ENCODE measurements around the gene MB. TPM values are rescaled to one million over a fixed set of nuclear protein-coding genes. Genes with fewer than 3 reads are reported as not detected.

Gene MB
- total and polyA plus RNA-seq, 2 experiments from 2014 or later: not detected

DNA sequence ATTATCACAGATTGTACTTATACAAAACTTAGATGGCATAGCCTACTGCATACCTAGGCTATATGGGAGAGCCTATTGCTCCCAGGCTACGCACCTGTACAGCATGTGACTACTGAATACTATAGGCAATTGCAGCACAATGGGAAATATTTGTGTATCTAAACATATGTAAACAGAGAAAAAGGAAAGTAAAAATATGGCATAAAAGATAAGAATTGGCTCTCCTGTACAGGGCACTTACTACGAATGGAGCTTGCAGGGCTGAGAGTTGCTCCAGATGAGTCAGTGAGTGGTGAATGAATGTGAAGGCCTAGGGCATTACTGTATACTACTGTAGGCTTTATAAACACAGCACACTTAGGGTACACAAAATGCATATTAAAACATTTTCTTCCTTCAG is 44.3 kb upstream of the MB start:
- Histone ChIP-seq H3K36me3 (ENCODE audit: insufficient read depth) (peaks cover 14% of the 10 kb centered on the region; the same call in 1 of the 2 replicates), H3K27ac (ENCODE audit: low read depth) (no peak overlapping the region), H2AFZ (no peak overlapping the region), H3K27me3 (ENCODE audit: insufficient read depth) (no peaks in the 10 kb centered on the region), H3F3A (replicated peaks; ENCODE audit: low read depth) (no peaks in the 10 kb centered on the region), H3K79me2 (replicated peaks; ENCODE audit: insufficient read depth) (no peaks in the 10 kb centered on the region), H3K4me2 (peak overlapping the region; percentile 61; the same call in 1 of the 2 replicates), H3K4me3 (no peak overlapping the region), H4K20me1 (replicated peaks; ENCODE audit: insufficient read depth) (no peaks in the 10 kb centered on the region), H3K4me1 (ENCODE audit: insufficient read depth) (peaks cover 40% of the 10 kb centered on the region), H3K9me2 (ENCODE audit: insufficient read depth) (0 out of 2 replicates have a peak, but pooled peaks cover 10% of the 10 kb centered on the region)
- ATAC-seq (no peak), DNase-seq (ENCODE audit: low spot score) (no peak)
- TF ChIP-seq, protein P1, sequence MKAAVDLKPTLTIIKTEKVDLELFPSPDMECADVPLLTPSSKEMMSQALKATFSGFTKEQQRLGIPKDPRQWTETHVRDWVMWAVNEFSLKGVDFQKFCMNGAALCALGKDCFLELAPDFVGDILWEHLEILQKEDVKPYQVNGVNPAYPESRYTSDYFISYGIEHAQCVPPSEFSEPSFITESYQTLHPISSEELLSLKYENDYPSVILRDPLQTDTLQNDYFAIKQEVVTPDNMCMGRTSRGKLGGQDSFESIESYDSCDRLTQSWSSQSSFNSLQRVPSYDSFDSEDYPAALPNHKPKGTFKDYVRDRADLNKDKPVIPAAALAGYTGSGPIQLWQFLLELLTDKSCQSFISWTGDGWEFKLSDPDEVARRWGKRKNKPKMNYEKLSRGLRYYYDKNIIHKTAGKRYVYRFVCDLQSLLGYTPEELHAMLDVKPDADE (IDR thresholded peaks at IDR 0.05): no peak
- Mint-ChIP-seq H3K27ac (no peak overlapping the region), H3K36me3 (ENCODE audit: low read depth) (peaks cover 30% of the 10 kb centered on the region), H3K27me3 (ENCODE audit: insufficient read depth, low read depth, poor library complexity) (peaks cover 6% of the 10 kb centered on the region), H3K4me1 (peaks cover 26% of the 10 kb centered on the region), H3K9me3 (peaks cover 46% of the 10 kb centered on the region), H3K4me3 (no peak overlapping the region)

DNA sequence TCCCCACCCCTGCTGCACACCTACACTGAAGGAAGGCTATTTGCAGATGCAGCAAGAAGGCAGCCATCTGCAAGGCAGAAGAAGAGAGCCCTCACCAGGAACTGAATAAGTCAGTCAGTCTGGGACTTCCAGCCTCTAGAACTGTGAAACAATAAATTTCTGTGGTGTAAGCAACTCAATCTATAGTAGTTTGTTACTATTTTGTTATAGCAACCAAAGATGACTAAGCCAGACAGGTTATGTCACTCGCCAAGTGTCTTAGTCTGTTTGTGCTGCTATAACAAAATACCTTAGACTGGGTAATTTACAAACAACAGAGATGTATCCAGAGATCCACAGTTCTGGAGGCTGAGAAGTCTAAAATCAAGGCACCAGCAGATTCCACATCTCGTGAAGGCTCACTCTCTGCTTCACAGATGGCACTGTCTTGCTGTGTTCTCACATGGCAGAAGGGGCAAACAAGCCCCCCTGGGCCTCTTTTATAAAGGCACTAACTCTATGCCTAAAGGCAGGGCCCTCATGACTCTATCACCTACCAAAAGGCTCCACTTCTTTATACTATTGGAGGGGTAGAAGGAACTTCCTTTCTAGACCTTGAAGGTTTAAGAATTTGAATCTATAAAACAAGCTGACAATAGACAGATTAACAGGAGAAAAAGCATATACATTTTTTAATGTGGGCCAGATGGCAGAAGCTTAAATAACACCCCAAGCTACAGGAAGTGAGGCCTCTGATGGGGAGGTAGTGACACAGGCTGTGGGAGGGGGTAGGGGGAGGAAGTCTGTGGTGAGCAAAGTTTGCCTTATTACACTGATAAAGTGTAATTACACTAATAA is 43.4 kb upstream of the MB start:
- peak overlapping the region; percentile 37; the same call in 1 of the 2 replicates for H3K4me2 ChIP-seq
- DNase-seq (ENCODE audit: low spot score) (no peak), ATAC-seq (no peak)
- peaks cover 26% of the 10 kb centered on the region for H3K4me1 Mint-ChIP-seq
- H3K27ac Mint-ChIP-seq: no peak overlapping the region
- H3K36me3 ChIP-seq (ENCODE audit: insufficient read depth): peaks cover 5% of the 10 kb centered on the region; the same call in 1 of the 2 replicates
- H3K4me3 Mint-ChIP-seq: no peak overlapping the region
- H3K9me3 Mint-ChIP-seq: peaks cover 43% of the 10 kb centered on the region
- peaks cover 40% of the 10 kb centered on the region for H3K4me1 ChIP-seq (ENCODE audit: insufficient read depth)
- H3K9me2 ChIP-seq (ENCODE audit: insufficient read depth): 0 out of 2 replicates have a peak, but pooled peaks cover 10% of the 10 kb centered on the region
- H3K36me3 Mint-ChIP-seq (ENCODE audit: low read depth): peaks cover 28% of the 10 kb centered on the region
- H3K79me2 ChIP-seq (replicated peaks; ENCODE audit: insufficient read depth): no peaks in the 10 kb centered on the region
- H3K27ac ChIP-seq (ENCODE audit: low read depth): no peak overlapping the region
- H3K4me3 ChIP-seq: no peak overlapping the region
- no peaks in the 10 kb centered on the region for H3K27me3 ChIP-seq (ENCODE audit: insufficient read depth)
- H3K27me3 Mint-ChIP-seq (ENCODE audit: insufficient read depth, low read depth, poor library complexity): peaks cover 6% of the 10 kb centered on the region
- H4K20me1 ChIP-seq (replicated peaks; ENCODE audit: insufficient read depth): no peaks in the 10 kb centered on the region
- no peak overlapping the region for H2AFZ ChIP-seq
- H3F3A ChIP-seq (replicated peaks; ENCODE audit: low read depth): no peaks in the 10 kb centered on the region
- TF ChIP-seq CREB1 (CRISPR knock-in tag; IDR thresholded peaks at IDR 0.05; ENCODE audit: low read depth): no peak
- no peak for TF ChIP-seq NANOG (IDR thresholded peaks at IDR 0.05; ENCODE audit: borderline replicate concordance)
- TF ChIP-seq EZH2phosphoT487 (IDR thresholded peaks at IDR 0.05; ENCODE audit: unreplicated experiment): no peak
- TF ChIP-seq, protein P2, sequence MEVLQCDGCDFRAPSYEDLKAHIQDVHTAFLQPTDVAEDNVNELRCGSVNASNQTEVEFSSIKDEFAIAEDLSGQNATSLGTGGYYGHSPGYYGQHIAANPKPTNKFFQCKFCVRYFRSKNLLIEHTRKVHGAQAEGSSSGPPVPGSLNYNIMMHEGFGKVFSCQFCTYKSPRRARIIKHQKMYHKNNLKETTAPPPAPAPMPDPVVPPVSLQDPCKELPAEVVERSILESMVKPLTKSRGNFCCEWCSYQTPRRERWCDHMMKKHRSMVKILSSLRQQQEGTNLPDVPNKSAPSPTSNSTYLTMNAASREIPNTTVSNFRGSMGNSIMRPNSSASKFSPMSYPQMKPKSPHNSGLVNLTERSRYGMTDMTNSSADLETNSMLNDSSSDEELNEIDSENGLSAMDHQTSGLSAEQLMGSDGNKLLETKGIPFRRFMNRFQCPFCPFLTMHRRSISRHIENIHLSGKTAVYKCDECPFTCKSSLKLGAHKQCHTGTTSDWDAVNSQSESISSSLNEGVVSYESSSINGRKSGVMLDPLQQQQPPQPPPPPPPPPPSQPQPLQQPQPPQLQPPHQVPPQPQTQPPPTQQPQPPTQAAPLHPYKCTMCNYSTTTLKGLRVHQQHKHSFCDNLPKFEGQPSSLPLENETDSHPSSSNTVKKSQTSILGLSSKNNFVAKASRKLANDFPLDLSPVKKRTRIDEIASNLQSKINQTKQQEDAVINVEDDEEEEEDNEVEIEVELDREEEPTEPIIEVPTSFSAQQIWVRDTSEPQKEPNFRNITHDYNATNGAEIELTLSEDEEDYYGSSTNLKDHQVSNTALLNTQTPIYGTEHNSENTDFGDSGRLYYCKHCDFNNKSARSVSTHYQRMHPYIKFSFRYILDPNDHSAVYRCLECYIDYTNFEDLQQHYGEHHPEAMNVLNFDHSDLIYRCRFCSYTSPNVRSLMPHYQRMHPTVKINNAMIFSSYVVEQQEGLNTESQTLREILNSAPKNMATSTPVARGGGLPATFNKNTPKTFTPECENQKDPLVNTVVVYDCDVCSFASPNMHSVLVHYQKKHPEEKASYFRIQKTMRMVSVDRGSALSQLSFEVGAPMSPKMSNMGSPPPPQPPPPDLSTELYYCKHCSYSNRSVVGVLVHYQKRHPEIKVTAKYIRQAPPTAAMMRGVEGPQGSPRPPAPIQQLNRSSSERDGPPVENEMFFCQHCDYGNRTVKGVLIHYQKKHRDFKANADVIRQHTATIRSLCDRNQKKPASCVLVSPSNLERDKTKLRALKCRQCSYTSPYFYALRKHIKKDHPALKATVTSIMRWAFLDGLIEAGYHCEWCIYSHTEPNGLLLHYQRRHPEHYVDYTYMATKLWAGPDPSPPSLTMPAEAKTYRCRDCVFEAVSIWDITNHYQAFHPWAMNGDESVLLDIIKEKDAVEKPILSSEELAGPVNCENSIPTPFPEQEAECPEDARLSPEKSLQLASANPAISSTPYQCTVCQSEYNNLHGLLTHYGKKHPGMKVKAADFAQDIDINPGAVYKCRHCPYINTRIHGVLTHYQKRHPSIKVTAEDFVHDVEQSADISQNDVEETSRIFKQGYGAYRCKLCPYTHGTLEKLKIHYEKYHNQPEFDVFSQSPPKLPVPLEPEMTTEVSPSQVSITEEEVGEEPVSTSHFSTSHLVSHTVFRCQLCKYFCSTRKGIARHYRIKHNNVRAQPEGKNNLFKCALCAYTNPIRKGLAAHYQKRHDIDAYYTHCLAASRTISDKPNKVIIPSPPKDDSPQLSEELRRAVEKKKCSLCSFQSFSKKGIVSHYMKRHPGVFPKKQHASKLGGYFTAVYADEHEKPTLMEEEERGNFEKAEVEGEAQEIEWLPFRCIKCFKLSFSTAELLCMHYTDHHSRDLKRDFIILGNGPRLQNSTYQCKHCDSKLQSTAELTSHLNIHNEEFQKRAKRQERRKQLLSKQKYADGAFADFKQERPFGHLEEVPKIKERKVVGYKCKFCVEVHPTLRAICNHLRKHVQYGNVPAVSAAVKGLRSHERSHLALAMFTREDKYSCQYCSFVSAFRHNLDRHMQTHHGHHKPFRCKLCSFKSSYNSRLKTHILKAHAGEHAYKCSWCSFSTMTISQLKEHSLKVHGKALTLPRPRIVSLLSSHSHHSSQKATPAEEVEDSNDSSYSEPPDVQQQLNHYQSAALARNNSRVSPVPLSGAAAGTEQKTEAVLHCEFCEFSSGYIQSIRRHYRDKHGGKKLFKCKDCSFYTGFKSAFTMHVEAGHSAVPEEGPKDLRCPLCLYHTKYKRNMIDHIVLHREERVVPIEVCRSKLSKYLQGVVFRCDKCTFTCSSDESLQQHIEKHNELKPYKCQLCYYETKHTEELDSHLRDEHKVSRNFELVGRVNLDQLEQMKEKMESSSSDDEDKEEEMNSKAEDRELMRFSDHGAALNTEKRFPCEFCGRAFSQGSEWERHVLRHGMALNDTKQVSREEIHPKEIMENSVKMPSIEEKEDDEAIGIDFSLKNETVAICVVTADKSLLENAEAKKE (CRISPR knock-in tag; IDR thresholded peaks at IDR 0.05): no peak
- TF ChIP-seq ZNF114 (CRISPR knock-in tag; IDR thresholded peaks at IDR 0.05): no peak
- TF ChIP-seq, protein P3, sequence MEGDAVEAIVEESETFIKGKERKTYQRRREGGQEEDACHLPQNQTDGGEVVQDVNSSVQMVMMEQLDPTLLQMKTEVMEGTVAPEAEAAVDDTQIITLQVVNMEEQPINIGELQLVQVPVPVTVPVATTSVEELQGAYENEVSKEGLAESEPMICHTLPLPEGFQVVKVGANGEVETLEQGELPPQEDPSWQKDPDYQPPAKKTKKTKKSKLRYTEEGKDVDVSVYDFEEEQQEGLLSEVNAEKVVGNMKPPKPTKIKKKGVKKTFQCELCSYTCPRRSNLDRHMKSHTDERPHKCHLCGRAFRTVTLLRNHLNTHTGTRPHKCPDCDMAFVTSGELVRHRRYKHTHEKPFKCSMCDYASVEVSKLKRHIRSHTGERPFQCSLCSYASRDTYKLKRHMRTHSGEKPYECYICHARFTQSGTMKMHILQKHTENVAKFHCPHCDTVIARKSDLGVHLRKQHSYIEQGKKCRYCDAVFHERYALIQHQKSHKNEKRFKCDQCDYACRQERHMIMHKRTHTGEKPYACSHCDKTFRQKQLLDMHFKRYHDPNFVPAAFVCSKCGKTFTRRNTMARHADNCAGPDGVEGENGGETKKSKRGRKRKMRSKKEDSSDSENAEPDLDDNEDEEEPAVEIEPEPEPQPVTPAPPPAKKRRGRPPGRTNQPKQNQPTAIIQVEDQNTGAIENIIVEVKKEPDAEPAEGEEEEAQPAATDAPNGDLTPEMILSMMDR (conservative IDR thresholded peaks at IDR 0.05; ENCODE audit: low read depth in 2 of 2): no peak
- TF ChIP-seq POLR2AphosphoS5 (IDR thresholded peaks at IDR 0.05; ENCODE audit: low read depth): no peak
- TF ChIP-seq STAT1 (IDR thresholded peaks at IDR 0.05; ENCODE audit: unreplicated experiment): no peak
- TF ChIP-seq, protein P1 (IDR thresholded peaks at IDR 0.05): no peak
- TF ChIP-seq EZH2 (IDR thresholded peaks at IDR 0.05; ENCODE audit: low read depth, unreplicated experiment): no peak
